OCI-LY1 (cell line): ENCODE data around the gene TEDC1.

ENCODE experiments used
- H2AFZ ChIP-seq: fragments of 200-600 bp; sonication (generic), shearing (Covaris generic); 2 replicates; pipeline ENCODE4 v1.6.0; 2014; ENCODE audit warnings: antibody characterized with exemption, mild to moderate bottlenecking, low read length
- H3F3A ChIP-seq: fragments of 200-600 bp; sonication (generic), shearing (Covaris generic); 2 replicates; pipeline ENCODE4 v1.6.0; 2014; ENCODE audit warnings: mild to moderate bottlenecking, antibody characterized with exemption, low read length, moderate library complexity; ENCODE audit not compliant: insufficient read depth
- H3K27ac ChIP-seq: fragments of 200-600 bp; sonication (generic); 2 replicates; pipeline ENCODE4 v1.5.1; 2014; ENCODE audit warnings: low read length, mixed run types, mild to moderate bottlenecking, low read depth; ENCODE audit not compliant: poor library complexity, severe bottlenecking
- H3K27me3 ChIP-seq: fragments of 200-600 bp; sonication (generic); 2 replicates; pipeline ENCODE4 v1.6.0; 2014; ENCODE audit warnings: antibody characterized with exemption, mild to moderate bottlenecking, low read length, moderate library complexity; ENCODE audit not compliant: insufficient read depth
- H3K36me3 ChIP-seq: fragments of 200-600 bp; sonication (generic); 2 replicates; pipeline ENCODE4 v1.6.1; 2014; ENCODE audit warnings: mild to moderate bottlenecking, antibody characterized with exemption, low read length, moderate library complexity, mixed read lengths; ENCODE audit not compliant: insufficient read depth
- H3K4me1 ChIP-seq: fragments of 200-600 bp; sonication (generic); 2 replicates; pipeline ENCODE4 v1.5.1; 2014; ENCODE audit warnings: mild to moderate bottlenecking, low read length, moderate library complexity; ENCODE audit not compliant: insufficient read depth, severe bottlenecking
- H3K4me2 ChIP-seq: fragments of 200-600 bp; sonication (generic), shearing (Covaris generic); 2 replicates; pipeline ENCODE4 v1.6.1; 2014; ENCODE audit warnings: low read length
- H3K4me3 ChIP-seq: fragments of 200-600 bp; sonication (generic); 2 replicates; pipeline ENCODE4 v1.5.1; 2014; ENCODE audit warnings: low read length, low read depth, mild to moderate bottlenecking, mixed read lengths; ENCODE audit not compliant: poor library complexity, severe bottlenecking
- H3K79me2 ChIP-seq: fragments of 200-600 bp; shearing (Covaris generic); 2 replicates; pipeline ENCODE4 v1.6.1; 2016; ENCODE audit warnings: mixed run types, low read length, mixed read lengths; ENCODE audit not compliant: insufficient read depth
- H3K9ac ChIP-seq: fragments of 200-600 bp; sonication (generic), shearing (Covaris generic); 2 replicates; pipeline ENCODE4 v1.6.1; 2014; ENCODE audit warnings: mild to moderate bottlenecking, low read length, mixed read lengths
- H3K9me2 ChIP-seq: fragments of 200-600 bp; sonication (generic), shearing (Covaris generic); 2 replicates; pipeline ENCODE4 v1.6.1; 2014; ENCODE audit warnings: low read depth, mild to moderate bottlenecking, low read length, mixed read lengths
- H3K9me3 ChIP-seq: fragments of 200-600 bp; shearing (Covaris generic); 2 replicates; pipeline ENCODE4 v1.6.1; 2014; ENCODE audit warnings: low read length, mixed read lengths
- H4K20me1 ChIP-seq: fragments of 200-600 bp; sonication (generic), shearing (Covaris generic); 2 replicates; pipeline ENCODE4 v1.6.0; 2016; ENCODE audit warnings: mild to moderate bottlenecking, low read length; ENCODE audit not compliant: insufficient read depth
- EZH2 ChIP-seq: fragments of 200-600 bp; sonication (generic), shearing (Covaris generic); IDR thresholded peaks from 2 replicates; pipeline ENCODE4 v1.8.0; 2017; ENCODE audit warnings: borderline replicate concordance, mixed run types, mild to moderate bottlenecking, antibody characterized with exemption, low read length, moderate library complexity, mixed read lengths
- TF ChIP-seq, protein P1 (sequence below): fragments of 200-600 bp; sonication (generic), shearing (Covaris generic); IDR thresholded peaks from 2 replicates; pipeline ENCODE4 v1.5.1; 2017; ENCODE audit warnings: mild to moderate bottlenecking, antibody characterized with exemption, low read length, moderate library complexity, mixed read lengths

Gene TEDC1

DNA sequence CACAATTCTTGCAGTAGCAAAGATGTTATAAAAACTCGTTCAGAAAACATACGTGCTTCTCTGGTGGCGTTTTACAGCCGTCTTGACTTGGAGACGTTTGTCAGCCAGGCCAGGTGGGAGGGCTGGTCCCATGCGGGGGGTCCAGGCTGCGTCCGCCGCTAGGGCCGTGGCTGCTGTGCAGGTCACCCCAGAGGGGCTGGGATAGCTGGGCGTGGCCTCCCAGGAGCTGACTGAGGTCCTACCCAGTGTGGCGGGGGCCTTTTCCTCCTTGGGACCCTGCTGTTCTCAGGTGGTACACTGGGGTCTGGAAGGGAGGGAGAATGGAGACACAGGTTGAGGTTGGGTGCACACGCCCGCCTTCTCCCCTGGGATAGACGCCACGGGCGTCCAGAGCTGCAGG, 46.2 kb upstream of the TEDC1 start:
- no peak overlapping the region for H3K27ac ChIP-seq
- no peak overlapping the region for H2AFZ ChIP-seq
- H3K36me3 ChIP-seq: peaks cover 40% of the 10 kb centered on the region
- TF ChIP-seq, protein P1, sequence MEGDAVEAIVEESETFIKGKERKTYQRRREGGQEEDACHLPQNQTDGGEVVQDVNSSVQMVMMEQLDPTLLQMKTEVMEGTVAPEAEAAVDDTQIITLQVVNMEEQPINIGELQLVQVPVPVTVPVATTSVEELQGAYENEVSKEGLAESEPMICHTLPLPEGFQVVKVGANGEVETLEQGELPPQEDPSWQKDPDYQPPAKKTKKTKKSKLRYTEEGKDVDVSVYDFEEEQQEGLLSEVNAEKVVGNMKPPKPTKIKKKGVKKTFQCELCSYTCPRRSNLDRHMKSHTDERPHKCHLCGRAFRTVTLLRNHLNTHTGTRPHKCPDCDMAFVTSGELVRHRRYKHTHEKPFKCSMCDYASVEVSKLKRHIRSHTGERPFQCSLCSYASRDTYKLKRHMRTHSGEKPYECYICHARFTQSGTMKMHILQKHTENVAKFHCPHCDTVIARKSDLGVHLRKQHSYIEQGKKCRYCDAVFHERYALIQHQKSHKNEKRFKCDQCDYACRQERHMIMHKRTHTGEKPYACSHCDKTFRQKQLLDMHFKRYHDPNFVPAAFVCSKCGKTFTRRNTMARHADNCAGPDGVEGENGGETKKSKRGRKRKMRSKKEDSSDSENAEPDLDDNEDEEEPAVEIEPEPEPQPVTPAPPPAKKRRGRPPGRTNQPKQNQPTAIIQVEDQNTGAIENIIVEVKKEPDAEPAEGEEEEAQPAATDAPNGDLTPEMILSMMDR: no peak
- TF ChIP-seq EZH2: no peak
- H3K79me2 ChIP-seq: no peaks in the 10 kb centered on the region
- no peaks in the 10 kb centered on the region for H4K20me1 ChIP-seq
- no peak overlapping the region for H3K9ac ChIP-seq
- no peaks in the 10 kb centered on the region for H3F3A ChIP-seq
- no peaks in the 10 kb centered on the region for H3K9me3 ChIP-seq
- no peaks in the 10 kb centered on the region for H3K9me2 ChIP-seq
- H3K4me2 ChIP-seq: no peak overlapping the region
- H3K4me3 ChIP-seq: no peak overlapping the region
- no peaks in the 10 kb centered on the region for H3K4me1 ChIP-seq
- H3K27me3 ChIP-seq: no peaks in the 10 kb centered on the region

DNA sequence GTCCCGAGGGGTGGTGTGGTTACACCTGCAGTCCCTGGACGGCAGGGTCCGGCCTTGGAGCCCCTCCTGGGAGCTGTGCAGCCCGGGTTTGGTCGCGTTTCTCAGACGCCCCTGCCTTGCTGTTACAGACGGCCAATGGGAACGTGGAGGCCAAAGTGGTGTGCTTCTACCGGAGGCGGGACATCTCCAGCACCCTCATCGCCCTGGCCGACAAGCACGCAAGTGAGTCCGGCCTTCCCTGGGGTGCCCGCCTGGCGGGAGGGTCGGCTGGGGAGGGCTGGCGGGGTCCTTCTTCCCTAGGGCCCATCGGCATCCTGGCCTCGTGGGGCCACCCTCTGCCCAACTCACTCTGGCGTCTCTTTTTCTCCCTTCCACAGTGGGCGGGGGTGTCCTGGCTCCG, 45.8 kb upstream of the TEDC1 start:
- Histone ChIP-seq H3K4me2 (no peak overlapping the region), H3F3A (no peaks in the 10 kb centered on the region), H3K27ac (no peak overlapping the region), H3K9ac (no peak overlapping the region), H3K9me2 (no peaks in the 10 kb centered on the region), H3K4me1 (no peaks in the 10 kb centered on the region), H4K20me1 (no peaks in the 10 kb centered on the region), H2AFZ (no peak overlapping the region), H3K4me3 (no peak overlapping the region), H3K36me3 (peaks cover 40% of the 10 kb centered on the region), H3K27me3 (no peaks in the 10 kb centered on the region), H3K9me3 (no peaks in the 10 kb centered on the region), H3K79me2 (no peaks in the 10 kb centered on the region)
- TF ChIP-seq, protein P1: no peak
- no peak for TF ChIP-seq EZH2

DNA sequence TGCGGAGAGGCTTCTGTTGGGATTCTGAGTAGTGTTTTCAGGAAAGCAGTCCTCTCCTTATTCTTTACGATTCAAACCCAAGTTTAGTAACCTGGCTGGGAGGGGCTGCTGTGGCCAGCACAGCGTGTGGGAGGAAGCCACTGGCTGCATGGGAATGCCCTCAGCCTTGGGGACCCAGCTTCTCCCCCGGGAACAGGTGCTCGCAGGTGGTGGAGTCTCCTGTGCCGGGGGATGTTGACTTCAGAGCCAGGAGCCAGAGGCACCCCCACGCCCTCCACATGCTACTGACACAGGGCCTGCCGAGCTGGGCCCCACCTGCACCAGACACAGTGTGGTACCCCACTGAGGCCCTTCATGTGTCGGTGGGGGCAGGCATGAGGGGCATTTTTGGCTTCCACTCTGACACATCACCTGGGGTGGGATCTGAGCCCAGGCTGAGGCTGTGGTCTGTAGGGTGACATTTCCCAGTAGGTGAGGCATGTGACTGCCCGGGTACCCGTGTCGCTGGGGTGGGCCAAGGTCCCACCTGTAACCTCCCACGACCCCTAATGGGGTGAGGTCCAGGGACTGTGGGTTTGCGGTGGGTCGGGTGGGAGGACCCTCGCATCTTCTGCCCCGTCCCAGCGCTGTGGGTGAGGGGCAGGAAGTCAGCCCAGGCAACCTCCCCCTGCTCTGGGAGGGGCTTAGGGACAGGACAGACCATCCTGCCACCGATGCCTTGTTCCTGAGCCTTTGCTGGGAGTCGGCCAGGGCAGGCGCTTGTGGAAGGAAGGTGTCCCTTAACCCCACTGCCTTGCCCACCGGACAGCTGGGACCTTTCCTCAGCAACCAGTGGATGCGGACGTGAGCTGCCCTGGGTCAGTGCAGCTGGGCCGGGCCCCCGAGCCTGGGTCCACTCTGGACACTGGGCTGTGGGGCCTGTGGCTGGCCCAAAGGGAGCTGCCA, 44.9 kb upstream of the TEDC1 start:
- H3K79me2 ChIP-seq: no peaks in the 10 kb centered on the region
- TF ChIP-seq EZH2: no peak
- TF ChIP-seq, protein P1: no peak
- no peaks in the 10 kb centered on the region for H4K20me1 ChIP-seq
- H3K4me1 ChIP-seq: no peaks in the 10 kb centered on the region
- H3K9me2 ChIP-seq: no peaks in the 10 kb centered on the region
- no peak overlapping the region for H3K27ac ChIP-seq
- H3K36me3 ChIP-seq: peaks cover 40% of the 10 kb centered on the region
- H2AFZ ChIP-seq: no peak overlapping the region
- H3K27me3 ChIP-seq: no peaks in the 10 kb centered on the region
- no peak overlapping the region for H3K4me2 ChIP-seq
- no peak overlapping the region for H3K4me3 ChIP-seq
- no peaks in the 10 kb centered on the region for H3K9me3 ChIP-seq
- no peak overlapping the region for H3K9ac ChIP-seq
- no peaks in the 10 kb centered on the region for H3F3A ChIP-seq
